ENCODE measurements around the gene RGS13.

GRCh38 chr1:192588546-192588945 lies 47.4 kb upstream of the RGS13 start:
- TF ChIP-seq, protein P1, sequence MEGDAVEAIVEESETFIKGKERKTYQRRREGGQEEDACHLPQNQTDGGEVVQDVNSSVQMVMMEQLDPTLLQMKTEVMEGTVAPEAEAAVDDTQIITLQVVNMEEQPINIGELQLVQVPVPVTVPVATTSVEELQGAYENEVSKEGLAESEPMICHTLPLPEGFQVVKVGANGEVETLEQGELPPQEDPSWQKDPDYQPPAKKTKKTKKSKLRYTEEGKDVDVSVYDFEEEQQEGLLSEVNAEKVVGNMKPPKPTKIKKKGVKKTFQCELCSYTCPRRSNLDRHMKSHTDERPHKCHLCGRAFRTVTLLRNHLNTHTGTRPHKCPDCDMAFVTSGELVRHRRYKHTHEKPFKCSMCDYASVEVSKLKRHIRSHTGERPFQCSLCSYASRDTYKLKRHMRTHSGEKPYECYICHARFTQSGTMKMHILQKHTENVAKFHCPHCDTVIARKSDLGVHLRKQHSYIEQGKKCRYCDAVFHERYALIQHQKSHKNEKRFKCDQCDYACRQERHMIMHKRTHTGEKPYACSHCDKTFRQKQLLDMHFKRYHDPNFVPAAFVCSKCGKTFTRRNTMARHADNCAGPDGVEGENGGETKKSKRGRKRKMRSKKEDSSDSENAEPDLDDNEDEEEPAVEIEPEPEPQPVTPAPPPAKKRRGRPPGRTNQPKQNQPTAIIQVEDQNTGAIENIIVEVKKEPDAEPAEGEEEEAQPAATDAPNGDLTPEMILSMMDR (IDR thresholded peaks at IDR 0.05; ENCODE audit: extremely low read depth in 1 of 2, insufficient read depth in 1 of 2, low read depth in 1 of 2, low read length in 2 of 2) = no peak
- TF ChIP-seq POLR2A (IDR thresholded peaks at IDR 0.05; ENCODE audit: low read depth, low read length) = no peak
- no peak for TF ChIP-seq EZH2 (IDR thresholded peaks at IDR 0.05; ENCODE audit: borderline replicate concordance, low read depth, low read length, severe bottlenecking)
- no peak for TF ChIP-seq MAX (IDR thresholded peaks at IDR 0.05; ENCODE audit: insufficient read depth, insufficient read length)
- no peak for TF ChIP-seq POLR2AphosphoS5 (IDR thresholded peaks at IDR 0.05; ENCODE audit: insufficient read depth, low read depth, low read length)

Measured in endothelial cell of umbilical vein (primary cell).